Heart left ventricle (tissue), 13 donors: ENCODE data around the gene FCGR1A.
"Not testable (repeated sequence)": the region's sequence is repeated elsewhere in the genome, so short reads cannot be mapped to it uniquely, and the experiment has no call there.

Experiments used
- CTCF ChIP-seq, 12 donors: fragments of 200-600 bp; sonication (generic) in 4 of 12; IDR thresholded peaks; one replicate each; pipeline versions ENCODE4 v1.5.0 to v1.8.0; 2018 to 2022; ENCODE audit warnings: antibody characterized with exemption in 12 of 12, mild to moderate bottlenecking in 5 of 12
- POLR2A ChIP-seq, 2 donors: fragments of 450-650 bp; IDR thresholded peaks; one replicate each; pipeline ENCODE4 v1.6.1; 2017; ENCODE audit warnings: antibody characterized with exemption in 2 of 2, mild to moderate bottlenecking in 2 of 2, moderate library complexity in 2 of 2
- donor health status: ischemic (EF 13 %, LVEDD 7.1; RV severe dilation, severe dysfunction).
- donor health status: DM: no; HTN: yes; CAD: no.
- donor health status: DM: no; HTN: no; CAD: no.
- donor health status: ischemic (EF 25% LVEDD 6.9; RV normal size, moderate dysfunction).
- donor health status: ischemic (EF 25% LVEDD 5.7; RV mildly dilated, moderate dysfunction).
- donor health status: ischemic (EF 35%, LVEDD 5.7; RV mildly dilated, moderate dysfunction).
- donor health status: nonischemic (EF 11% LVEDD 7.7; RV severe dilation, severe dysfunction).
- donor health status: DM: yes; HTN: yes; CAD: no.
- donor health status: PGD.
- donor health status: ischemic (EF 29% LVEDD 5.4; RV normal size, mild dysfunction).
- donor health status: nonischemic (EF 23%, LVEDD 6.1; RV moderate dilation, normal function).

- not testable (repeated sequence) for TF ChIP-seq CTCF, POLR2A (IDR thresholded peaks at IDR 0.05)
Observed at GRCh38 chr1:149782600-149782999, at the start of gene FCGR1A.
